HepG2 (cell line): ENCODE results near the gene SUSD3. TPM values are rescaled to one million over a fixed set of nuclear protein-coding genes. Genes with fewer than 3 reads are reported as not detected.

Source experiments
- ATAC-seq: fragments of 200-7000 bp; cut with Tn5 transposase; 3 replicates; pipeline ENCODE4 v1.9.1; 2020; ENCODE audit warnings: mild to moderate bottlenecking, moderate library complexity
- BruUV-seq: library from RNA; stranded (reverse); fragments of 400-500 nt; replicated peaks from 2 replicates; lab custom pipeline; 2021; lab: Mats Ljungman, UMichigan
- CTCF ChIA-PET: fragments of 300-600 bp; formaldehyde crosslinking; extraction: SDS; loops from one replicate; lab custom pipeline; 2021; ENCODE audit warnings: low total read pairs, inconsistent platforms, low intra/inter-chr PET ratio; lab: Yijun Ruan, JAX
- POLR2A ChIA-PET: fragments of 350-600 bp; sonication (Branson Sonifier 250); formaldehyde crosslinking; loops from one replicate; lab custom pipeline; 2020; ENCODE audit warnings: antibody characterized with exemption, inconsistent platforms; lab: Yijun Ruan, JAX
- DNase-seq: peaks from one replicate; pipeline ENCODE4 v3.0.0-alpha.2; 2015; ENCODE audit warnings: low spot score
- FAIRE-seq: peaks from 3 replicates; lab custom pipeline; 2011; peaks lifted over from hg19 to GRCh38; lab: Jason Lieb, UNC
- H2AFZ ChIP-seq: one replicate; pipeline ENCODE4 v1.6.1; 2011; ENCODE audit warnings: low read length, inconsistent platforms
- H3K27ac ChIP-seq: fragments of 300-600 bp; 3 replicates; pipeline ENCODE4 v1.8.0; 2011; ENCODE audit warnings: mixed run types, mild to moderate bottlenecking, mixed read lengths, low read length, inconsistent platforms; ENCODE audit not compliant: insufficient read depth; ENCODE audit errors: extremely low read length
- H3K27me3 ChIP-seq, 2 experiments: fragments of 200-600 bp in 1 of 2; 2 replicates in 1 of 2; 3 replicates in 1 of 2; pipeline versions ENCODE4 v1.6.0 to v1.8.0; 2011; ENCODE audit warnings: low read length in 2 of 2, mild to moderate bottlenecking in 2 of 2, moderate library complexity in 2 of 2, inconsistent platforms in 1 of 2; ENCODE audit not compliant: insufficient read depth in 2 of 2, control insufficient read depth in 1 of 2
- H3K36me3 ChIP-seq, 2 experiments: fragments of 200-600 bp in 1 of 2; replicated peaks in 1 of 2; 2 replicates in 1 of 2; 3 replicates in 1 of 2; pipeline versions ENCODE4 v1.5.1 to v1.8.0; 2011; ENCODE audit warnings: low read length in 2 of 2, inconsistent platforms in 1 of 2; ENCODE audit not compliant: insufficient read depth in 2 of 2, control insufficient read depth in 1 of 2
- H3K4me1 ChIP-seq: 2 replicates; pipeline ENCODE4 v1.5.1; 2012; ENCODE audit warnings: low read length, inconsistent platforms; ENCODE audit not compliant: insufficient read depth
- H3K4me2 ChIP-seq: 2 replicates; pipeline ENCODE4 v1.6.0; 2011; ENCODE audit warnings: low read depth, low read length, inconsistent platforms
- H3K4me3 ChIP-seq, 3 experiments: fragments of 200-600 bp in 1 of 3; sonication (generic), shearing (Covaris generic) in 1 of 3; replicated peaks in 1 of 3; 2 replicates each; pipeline ENCODE4 v1.5.1; 2011 to 2016; ENCODE audit warnings: low read length in 3 of 3, inconsistent platforms in 2 of 3, low read depth in 2 of 3, mild to moderate bottlenecking in 2 of 3, control low read depth in 1 of 3, mixed read lengths in 1 of 3; ENCODE audit not compliant: insufficient read depth in 1 of 3
- H3K79me2 ChIP-seq: one replicate; pipeline ENCODE4 v1.6.1; 2011; ENCODE audit warnings: low read length, inconsistent platforms; ENCODE audit not compliant: insufficient read depth
- H3K9ac ChIP-seq: 2 replicates; pipeline ENCODE4 v1.6.0; 2011; ENCODE audit warnings: mild to moderate bottlenecking, low read depth, low read length, inconsistent platforms; ENCODE audit not compliant: insufficient read depth
- H3K9me3 ChIP-seq: 2 replicates; pipeline ENCODE4 v1.5.1; 2012; ENCODE audit warnings: mild to moderate bottlenecking, low read length
- H4K20me1 ChIP-seq: 2 replicates; pipeline ENCODE4 v1.6.0; 2011; ENCODE audit warnings: inconsistent platforms, mild to moderate bottlenecking, low read length, moderate library complexity; ENCODE audit not compliant: insufficient read depth
- RBFOX2 ChIP-seq: fragments of 200-400 bp; formaldehyde crosslinking; IDR thresholded peaks from 2 replicates; pipeline ENCODE4 v1.6.1; 2017; ENCODE audit warnings: low read depth, mild to moderate bottlenecking, low read length
- RBM22 ChIP-seq: fragments of 200-400 bp; formaldehyde crosslinking; optimal IDR thresholded peaks from 2 replicates; pipeline ENCODE3; 2017; ENCODE audit warnings: mild to moderate bottlenecking, low read length, moderate library complexity
- SRY ChIP-seq: sonication (generic); formaldehyde crosslinking; IDR thresholded peaks from 2 replicates; pipeline ENCODE4 v1.8.0; 2022; ENCODE audit warnings: mild to moderate bottlenecking, missing genetic modification reagents
- ZFP36L1 ChIP-seq: sonication (generic); formaldehyde crosslinking; IDR thresholded peaks from 2 replicates; pipeline ENCODE4 v1.8.0; 2022; ENCODE audit warnings: mild to moderate bottlenecking, missing genetic modification reagents, moderate library complexity
- ZNF687 ChIP-seq: sonication (generic); formaldehyde crosslinking; IDR thresholded peaks from 2 replicates; pipeline ENCODE4 v1.5.1; 2020; ENCODE audit warnings: mild to moderate bottlenecking, missing genetic modification reagents, moderate library complexity
- ZNF746 ChIP-seq: sonication (generic); formaldehyde crosslinking; IDR thresholded peaks from 2 replicates; pipeline ENCODE4 v1.8.0; 2022; ENCODE audit warnings: mild to moderate bottlenecking, missing genetic modification reagents
- ZNF761 ChIP-seq: sonication (generic); formaldehyde crosslinking; conservative IDR thresholded peaks from 2 replicates; pipeline ENCODE4 v1.4.0; 2020; ENCODE audit warnings: mild to moderate bottlenecking, missing genetic modification reagents
- ZNF768 ChIP-seq: sonication (generic); formaldehyde crosslinking; IDR thresholded peaks from 2 replicates; pipeline ENCODE4 v1.4.0; 2020; ENCODE audit warnings: missing genetic modification reagents
- WGBS: methylation state at CpG from one replicate; pipeline ENCODE4 v1.1.6; 2017; ENCODE audit warnings: low lambda C conversion rate; 5-methylcytosine and 5-hydroxymethylcytosine counted together
- in situ Hi-C: cut with HindIII; loops from 2 replicates; pipeline ENCODE4 v1.10.0; 2017; ENCODE audit warnings: low pct_unique_long_range_greater_than_20kb; ENCODE audit not compliant: extremely low pct_ligation_motif_present
- intact Hi-C: fragments of 100-400 bp; cut with micrococcal nuclease; formaldehyde crosslinking; loops from one replicate; pipeline ENCODE4 v1.10.0; 2022; ENCODE audit not compliant: unreplicated experiment
- polyA plus RNA-seq, 8 experiments: library from polyadenylated mRNA; depleted of rRNA in 3 of 8; stranded (reverse) in 7 of 8; unstranded in 1 of 8; fragments of >200 nt; fragmentation: Illumina TruSeq in 4 of 8; extraction: Trizol in 4 of 8; gene quantifications; 2 replicates each; pipeline versions ENCODE4 v1.2.1 to v1.2.3, GENCODE V29; 2011 to 2016; ENCODE audit warnings: low read depth in 4 of 8, missing spikeins in 1 of 8, mixed read lengths in 1 of 8; ENCODE audit not compliant: insufficient read depth in 1 of 8
- total RNA-seq, 5 experiments: library from RNA; depleted of rRNA; stranded (reverse); fragments of >200 nt; fragmentation: Illumina TruSeq; extraction: Trizol; gene quantifications; 2 replicates each; pipeline ENCODE4 v1.2.3, GENCODE V29; 2016; ENCODE audit warnings: low read depth in 1 of 5

The SUSD3 gene
- total and polyA plus RNA-seq, 2 of the 13 experiments (the other 11 are each of a cell fraction or from before 2014, with no cell fraction given), result 7.0 to 9.1 TPM

GRCh38 chr9:93122721-93123221 lies 64.3 kb downstream of the SUSD3 start:
- H3K9ac ChIP-seq, result no peak overlapping the region
- WGBS, result 95% methylated on average over 12 of the region's 14 CpGs
- peaks cover 30 to 45% of the 10 kb centered on the region in 2 experiments; a peak in 4 of 5 replicates for H3K36me3 ChIP-seq
- no peak overlapping the region for H3K4me2 ChIP-seq
- FAIRE-seq, result no peak
- peaks cover 16% of the 10 kb centered on the region for H3K79me2 ChIP-seq
- H3K27me3 ChIP-seq, result no peaks in the 10 kb centered on the region
- TF ChIP-seq SRY (CRISPR knock-in tag) (no peak), RBM22 (peak; percentile 12), ZNF687 (CRISPR knock-in tag) (0 out of 2 replicates have a peak, but pooled peaks have one; percentile 4), ZNF746 (CRISPR knock-in tag) (no peak), RBFOX2 (0 out of 2 replicates have a peak, but pooled peaks have one; percentile 7), ZFP36L1 (CRISPR knock-in tag) (no peak), ZNF761 (no peak), ZNF768 (CRISPR knock-in tag) (0 out of 2 replicates have a peak, but pooled peaks have one; percentile 21)
- TF ChIP-seq, all 625 proteins: peak for 4
- Histone ChIP-seq H3K9me3 (no peaks in the 10 kb centered on the region), H3K27ac (no peak overlapping the region), H3K4me1 (peaks cover 44% of the 10 kb centered on the region), H2AFZ (no peak overlapping the region), H3K4me3 (no peak overlapping the region), H4K20me1 (no peaks in the 10 kb centered on the region)
- ATAC-seq, result no peak
- ChIA-PET POLR2A (interaction anchor here (13.7 kb wide), 1 partner anchor 9 kb away, joined by 195 read pairs; the partner anchor contains the start of gene NINJ1), CTCF (no interaction called here)
- DNase-seq, result no peak
- in situ Hi-C loops (no loop called here), intact Hi-C loops (no loop called here)
- no TSS peak for BruUV-seq
